HUDEP-2 (cell line): ENCODE measurements around the gene TMCC2.
A peak's percentile ranks its signal among the peaks of the same experiment; 100 is the strongest.
"Not testable (repeated sequence)": the region's sequence is repeated elsewhere in the genome, so short reads cannot be mapped to it uniquely, and the experiment has no call there.

Experiments
- DNase-seq, 76 experiments: peaks; one replicate each; lab custom pipeline; 2025; ENCODE audit not compliant: unreplicated experiment in 76 of 76; lab: John Stamatoyannopoulos, UW

Gene TMCC2

DNA sequence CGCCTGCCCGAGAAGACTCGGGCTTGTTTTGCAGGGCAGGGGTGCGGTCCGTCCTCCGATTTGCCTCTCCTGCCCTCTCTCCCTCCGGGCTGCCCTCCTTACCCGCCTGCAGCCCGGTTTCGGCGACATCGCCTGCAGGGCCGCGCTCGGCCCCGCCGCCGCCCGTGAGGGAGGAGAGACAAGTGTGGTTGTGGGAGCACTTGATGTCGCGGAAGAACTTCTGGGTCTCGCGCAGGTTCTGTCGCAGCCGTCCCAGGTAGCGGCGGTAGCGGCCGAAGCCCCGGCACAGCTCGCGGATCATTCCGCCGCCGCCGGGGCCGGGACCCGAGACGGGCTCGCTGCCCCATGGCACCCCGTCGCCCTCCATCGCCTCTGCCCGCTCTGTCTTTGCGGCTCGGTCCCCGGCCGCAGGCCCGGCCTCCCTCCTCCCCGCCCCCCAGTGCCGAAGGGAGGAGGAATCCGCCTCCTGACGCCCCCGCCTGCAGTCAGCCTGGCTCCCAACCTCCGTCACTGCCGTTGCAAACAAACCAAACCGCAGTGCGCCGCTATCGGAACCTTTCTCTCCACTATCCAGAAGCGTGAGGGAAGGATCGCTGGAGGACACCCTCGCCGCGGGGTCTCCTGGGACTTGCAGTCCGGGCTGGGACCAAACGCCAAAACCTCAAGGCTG lies 16.4 kb upstream of the TMCC2 start, which contains the start of gene DSTYK:
Gene DSTYK (minus strand): TSS at position 534 of the 670 bp plus-strand sequence. CDS start 167 bp downstream, at position 367.
- peak in 74 of 76 experiments; percentile 74 to 96 (median 92) for DNase-seq

DNA sequence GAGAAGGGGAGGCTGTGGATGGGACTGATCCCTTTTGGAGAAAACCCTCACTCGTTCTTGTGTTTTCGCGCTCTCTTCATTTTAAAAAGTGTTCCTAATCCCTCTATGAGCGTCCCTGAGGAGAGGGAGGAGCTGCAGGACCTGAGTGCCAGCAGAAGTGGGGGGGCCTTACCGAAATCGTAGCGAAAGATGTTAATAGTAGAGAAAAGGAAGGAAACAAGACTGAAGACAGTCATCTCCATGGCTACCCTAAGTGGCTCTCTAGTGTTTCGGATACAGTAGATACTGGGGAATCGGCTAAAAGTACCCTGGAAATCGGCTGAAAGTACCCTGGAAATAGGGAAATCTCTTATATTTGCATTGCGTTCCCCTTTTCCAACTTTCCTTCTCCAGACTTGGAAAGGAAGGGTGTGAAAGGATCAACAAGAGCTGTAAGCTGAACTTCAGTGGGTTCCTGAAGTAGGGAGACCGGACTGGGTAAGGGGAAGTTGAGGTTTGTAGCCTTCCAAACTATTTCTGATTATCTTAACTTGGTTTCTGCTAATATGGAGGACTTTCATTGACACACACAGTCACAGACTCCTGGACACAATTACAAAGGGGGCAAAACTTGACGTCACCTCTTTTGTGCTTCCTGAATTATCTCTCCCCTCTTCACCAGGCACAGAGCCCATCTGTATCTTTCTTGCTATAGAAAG lies 15.8 kb upstream of the TMCC2 start:
- DNase-seq: no peak

- no peak for DNase-seq
Observed at GRCh38 chr1:205214756-205215155, 13.0 kb upstream of the TMCC2 start.

GRCh38 chr1:205216588-205216987 lies 11.2 kb upstream of the TMCC2 start:
- DNase-seq: no peak

GRCh38 chr1:205217418-205217817 lies 10.3 kb upstream of the TMCC2 start:
- no peak for DNase-seq

DNA sequence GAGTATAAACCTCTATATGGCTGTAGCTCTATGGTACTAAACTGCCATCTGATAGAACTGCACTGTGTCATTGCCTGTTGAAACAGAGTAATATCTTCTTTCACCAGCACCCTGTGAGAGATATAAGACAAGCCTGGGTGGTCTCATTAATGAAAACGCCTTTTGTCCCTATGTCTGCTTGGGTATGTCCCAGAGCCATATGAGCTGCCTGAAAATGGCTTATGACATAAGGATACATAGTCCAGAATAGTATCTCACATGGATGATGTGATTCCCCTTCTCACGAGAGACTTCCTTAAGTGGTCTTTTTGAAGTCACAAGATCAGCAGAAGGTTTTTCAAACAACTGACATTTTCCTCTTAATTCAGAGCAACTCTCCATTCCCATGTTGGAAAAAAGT lies 7.3 kb upstream of the TMCC2 start:
- no peak for DNase-seq

- no peak for DNase-seq
Observed at GRCh38 chr1:205224736-205225135, 3.0 kb upstream of the TMCC2 start.

DNA sequence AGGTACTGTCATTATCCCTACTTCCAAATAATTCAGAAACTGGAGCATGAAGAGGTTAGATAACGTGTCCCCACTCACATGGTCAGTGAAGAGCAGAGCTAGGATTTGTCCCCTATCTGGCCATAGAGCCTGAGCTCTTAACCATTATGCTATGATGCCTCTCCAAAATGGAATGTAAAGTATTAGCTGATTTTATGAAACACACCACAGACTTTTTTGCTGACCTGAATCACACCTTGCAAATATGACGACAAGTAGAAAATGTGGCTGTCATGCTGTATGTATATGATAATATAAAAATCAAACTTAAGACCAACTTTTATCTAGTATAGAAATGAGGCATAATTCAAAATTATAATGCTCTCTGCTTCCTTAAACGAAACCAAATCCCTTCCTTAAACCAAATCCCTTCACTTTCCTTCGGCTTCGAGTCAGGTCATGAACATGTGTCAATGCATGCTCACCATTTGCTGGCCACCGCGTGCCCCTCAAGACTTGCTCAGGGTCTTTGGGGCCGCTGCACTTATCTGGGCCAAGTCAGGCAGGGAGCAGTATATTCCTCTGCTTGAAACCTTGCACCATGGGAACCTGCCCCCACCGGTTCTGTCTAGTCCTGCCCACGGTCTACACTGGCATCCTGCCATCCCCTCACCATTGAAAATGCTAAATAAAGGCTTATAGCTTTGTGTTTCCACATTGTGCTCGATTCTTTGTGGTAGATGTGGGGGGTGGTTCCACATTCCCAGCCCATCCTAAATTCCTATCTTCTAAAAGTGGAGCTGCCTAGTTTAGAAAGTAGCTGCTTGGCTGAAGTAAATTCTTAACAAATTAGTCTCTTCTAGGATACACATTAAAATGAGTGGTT lies 1.6 kb upstream of the TMCC2 start:
- peak in 2 of 76 experiments; percentile 13 to 16 for DNase-seq

- peak in 1 of 76 experiments; percentile 12 for DNase-seq
Observed at GRCh38 chr1:205226868-205227583, 720 bp upstream of the TMCC2 start.

DNA sequence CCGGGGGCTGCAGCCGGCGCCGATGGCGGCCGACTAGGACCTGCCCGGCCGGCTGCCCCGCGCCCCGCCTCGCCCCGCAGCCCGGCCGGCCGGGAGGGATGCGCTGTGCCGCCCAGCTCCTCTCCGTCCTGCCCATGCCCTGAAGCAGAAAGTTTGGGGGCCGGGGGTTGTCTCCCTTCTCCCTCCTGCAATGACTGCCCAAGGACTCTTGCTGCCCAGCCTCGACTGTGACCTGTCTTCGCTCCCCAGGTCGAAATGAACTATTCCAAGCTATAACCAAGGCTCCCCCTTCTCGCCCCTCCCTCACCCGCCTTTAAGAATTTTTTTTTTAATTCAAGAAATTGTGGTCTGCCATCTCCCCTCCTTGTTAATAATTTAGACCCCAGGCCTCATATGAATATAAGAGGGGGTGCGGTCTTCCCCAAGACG lies 361 bp downstream of the TMCC2 start:
- no peak for DNase-seq

- peak in 70 of 76 experiments; percentile 18 to 87 (median 62) for DNase-seq
Observed at GRCh38 chr1:205229399-205229871, 1.7 kb downstream of the TMCC2 start.

- peak in 73 of 76 experiments; percentile 19 to 85 (median 67) for DNase-seq
Observed at GRCh38 chr1:205229916-205230700, 2.4 kb downstream of the TMCC2 start.

DNA sequence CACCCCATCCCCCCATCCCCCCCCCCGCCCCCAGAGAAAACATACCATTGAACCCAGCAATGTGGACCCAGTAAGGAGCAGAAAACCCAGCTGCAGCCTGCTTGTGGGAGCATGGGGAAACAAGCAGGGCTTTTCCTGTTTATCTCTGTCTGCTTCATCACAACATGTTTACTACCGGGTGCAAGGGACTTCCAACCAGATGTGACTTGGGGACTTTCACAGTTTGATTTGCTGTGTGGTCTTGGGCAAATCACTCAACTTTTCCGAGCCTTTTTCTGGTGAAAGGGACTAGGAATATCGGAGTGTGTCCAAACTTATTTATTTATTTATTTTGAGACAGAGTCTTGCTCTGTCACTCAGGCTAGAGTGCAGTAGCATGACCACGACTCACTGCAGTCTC lies 3.2 kb downstream of the TMCC2 start:
- DNase-seq: peak in 1 of 76 experiments; percentile 15

DNA sequence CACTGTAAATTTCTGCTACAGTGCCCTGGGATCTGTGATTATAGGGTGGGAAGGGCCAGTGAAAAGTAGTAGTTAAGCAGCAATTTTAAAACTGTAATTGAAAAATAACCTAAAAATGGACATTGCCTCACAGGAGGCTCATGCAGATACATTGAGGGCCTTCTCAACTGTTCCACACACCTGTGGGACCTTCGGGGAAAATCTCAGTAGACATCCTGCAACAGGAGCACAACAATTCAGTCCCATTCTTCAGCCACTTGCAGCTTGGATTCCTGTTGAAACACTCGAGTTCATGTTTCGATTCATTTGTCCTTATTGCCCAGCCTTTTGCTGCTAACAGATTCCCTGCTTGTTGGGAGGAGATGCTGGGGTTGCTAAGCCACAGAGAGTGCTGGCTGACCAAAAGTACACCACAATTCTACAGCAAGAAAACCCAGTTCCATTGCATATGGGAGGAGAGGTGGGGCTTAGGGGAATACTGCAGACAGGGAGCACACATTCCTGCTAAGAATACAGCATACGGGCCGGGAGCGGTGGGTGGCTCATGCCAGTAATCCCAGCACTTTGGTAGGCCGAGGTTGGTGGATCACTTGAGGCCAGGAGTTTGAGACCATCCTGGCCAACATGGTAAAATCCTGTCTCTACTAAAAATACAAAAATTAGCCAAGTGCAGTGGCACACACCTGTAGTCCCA lies 4.5 kb downstream of the TMCC2 start:
- no peak for DNase-seq

DNA sequence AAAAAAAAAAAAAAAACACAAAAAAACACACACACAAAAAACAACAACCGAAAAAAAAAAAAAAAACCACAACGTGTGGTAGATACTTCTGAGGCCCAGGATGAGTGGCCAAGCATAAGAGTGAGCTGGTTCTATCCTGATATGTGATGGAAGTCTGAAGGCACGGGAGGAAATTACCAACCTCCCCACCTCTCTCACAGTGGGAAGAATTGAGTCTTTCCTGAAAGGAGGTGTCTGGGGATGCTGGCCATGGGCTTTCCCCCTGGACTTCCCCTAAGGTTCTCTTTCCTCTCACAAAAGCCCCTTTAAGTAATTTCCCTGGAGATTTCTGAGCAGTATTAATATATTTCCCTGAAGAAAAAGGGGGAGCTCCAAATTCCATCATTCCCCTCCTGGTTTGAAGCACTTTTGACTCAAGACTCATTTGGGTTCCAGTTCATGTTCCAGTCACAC lies 5.2 kb downstream of the TMCC2 start:
- DNase-seq: no peak

- DNase-seq: not testable (repeated sequence)
Observed at GRCh38 chr1:205233986-205234385, 6.2 kb downstream of the TMCC2 start.

DNA sequence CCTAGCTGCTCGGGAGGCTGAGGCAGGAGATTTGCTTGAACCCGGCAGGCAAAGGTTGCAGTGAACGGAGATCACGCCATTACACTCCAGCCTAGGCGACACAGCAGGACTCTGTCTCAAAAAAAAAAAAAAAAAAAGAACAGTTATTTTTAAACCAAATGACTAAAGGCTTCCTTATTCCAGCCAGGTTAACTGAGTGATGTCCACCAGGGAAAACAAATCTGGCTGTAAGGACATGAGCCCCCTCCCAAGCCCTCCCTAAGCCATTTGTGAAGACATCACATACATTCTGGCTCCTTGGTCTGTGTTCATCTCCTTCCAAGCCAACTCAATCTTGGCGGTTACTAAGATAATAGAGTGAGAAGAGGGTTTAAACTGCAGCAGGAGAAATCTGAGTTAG lies 8.2 kb downstream of the TMCC2 start:
- no peak for DNase-seq

- DNase-seq: no peak
Observed at GRCh38 chr1:205236526-205236925, 8.8 kb downstream of the TMCC2 start.

DNA sequence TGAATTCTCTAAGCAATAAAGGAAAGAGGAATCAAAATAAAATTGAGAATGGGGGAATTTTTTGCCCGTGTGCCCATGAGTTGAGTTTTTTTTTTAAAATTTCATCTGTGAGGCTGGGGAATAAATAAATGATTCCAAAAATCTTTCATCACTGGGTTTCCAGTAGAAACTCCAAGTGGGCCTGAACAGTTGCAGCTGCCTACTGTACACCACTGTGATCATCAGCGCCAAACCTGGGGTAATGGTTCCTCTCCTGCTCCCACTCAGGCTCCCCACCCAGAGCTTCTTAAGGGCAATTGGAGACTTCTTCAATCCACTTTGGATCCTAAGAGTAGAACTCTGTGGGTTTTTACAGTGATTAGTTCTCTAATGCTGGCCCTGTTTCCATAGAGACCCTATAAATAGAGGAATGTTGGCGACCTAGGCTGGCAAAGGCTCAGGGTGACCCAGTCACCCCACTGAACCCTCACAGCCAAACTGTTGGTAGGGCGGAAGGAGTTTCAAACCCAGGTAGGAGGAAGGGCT lies 9.3 kb downstream of the TMCC2 start:
- DNase-seq: no peak
